Putamen (tissue), 1 donor: ENCODE data around the gene HAO2.
"Not testable (repeated sequence)": the region's sequence is repeated elsewhere in the genome, so short reads cannot be mapped to it uniquely, and the experiment has no call there.

Experiments used
- DNase-seq: peaks from one replicate; pipeline ENCODE4 v3.0.0-alpha.2; 2016; ENCODE audit warnings: low spot score

Gene HAO2

GRCh38 chr1:119345398-119345797 lies 23.2 kb upstream of the HAO2 start:
- no peak for DNase-seq

GRCh38 chr1:119347858-119348257 lies 20.7 kb upstream of the HAO2 start:
- no peak for DNase-seq

- DNase-seq: no peak
These were observed 19.6 kb upstream of the HAO2 start for GRCh38 chr1:119348941-119349340.

DNA sequence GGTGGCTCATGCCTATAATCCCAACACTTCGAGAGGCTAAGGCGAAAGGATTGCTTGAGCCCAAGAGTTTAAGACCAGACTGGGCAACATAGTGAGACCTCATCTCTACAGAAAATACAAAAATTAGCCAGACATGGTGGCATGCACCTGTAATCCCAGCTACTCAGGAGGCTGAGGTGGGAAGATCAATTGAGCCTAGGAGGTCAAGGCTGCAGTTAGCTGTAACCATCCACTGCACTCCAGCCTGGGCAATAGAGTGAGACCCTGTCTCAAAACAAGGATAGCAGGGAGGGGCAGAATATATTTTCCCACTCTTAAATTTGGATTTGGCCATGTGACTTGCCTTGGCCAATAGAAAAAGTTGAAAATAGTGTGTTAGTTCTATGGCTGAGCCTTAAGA lies 17.7 kb upstream of the HAO2 start:
- not testable (repeated sequence) for DNase-seq

GRCh38 chr1:119351997-119352396 lies 16.6 kb upstream of the HAO2 start:
- DNase-seq: no peak

DNA sequence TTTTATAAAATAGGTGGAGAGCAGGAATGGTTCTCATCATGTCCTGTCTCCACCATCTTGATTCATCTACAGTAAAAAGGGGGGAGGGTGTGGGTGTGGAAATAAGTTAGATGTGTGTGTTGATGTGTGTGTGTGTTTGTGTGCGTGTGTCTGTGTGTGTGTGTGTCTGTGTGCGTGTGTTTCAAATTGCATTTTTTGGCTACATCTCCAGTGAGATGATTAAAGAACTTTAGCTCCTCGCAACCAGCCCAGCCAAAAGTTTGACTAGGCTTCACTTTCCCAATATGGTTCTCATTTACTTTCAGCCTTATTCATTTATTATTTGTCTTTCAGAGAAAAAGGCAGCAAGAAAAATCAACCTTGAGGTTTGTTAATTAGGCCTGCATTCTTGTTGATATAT lies 14.7 kb upstream of the HAO2 start:
- no peak for DNase-seq

DNA sequence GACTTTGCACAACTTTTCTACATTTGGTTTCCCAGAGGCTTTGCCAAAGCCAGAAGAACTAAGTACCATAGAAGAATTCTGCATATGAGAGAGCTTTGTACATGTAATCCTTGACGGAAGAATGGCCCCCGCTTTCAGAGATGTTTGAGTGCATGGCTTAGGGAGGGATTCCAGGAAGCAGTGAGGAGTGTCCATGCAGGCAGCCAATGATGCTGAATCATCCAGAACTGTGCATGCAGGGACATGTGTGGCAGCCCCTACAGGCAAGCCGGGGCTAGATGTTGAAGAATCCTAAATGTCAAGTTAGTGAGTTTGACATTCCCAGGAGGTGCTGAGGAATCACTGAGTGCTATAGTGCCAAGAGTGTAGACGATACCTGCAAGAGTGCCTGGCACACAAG lies 9.9 kb upstream of the HAO2 start:
- DNase-seq: no peak

- DNase-seq: no peak
These were observed 8.9 kb upstream of the HAO2 start for GRCh38 chr1:119359730-119360129.

DNA sequence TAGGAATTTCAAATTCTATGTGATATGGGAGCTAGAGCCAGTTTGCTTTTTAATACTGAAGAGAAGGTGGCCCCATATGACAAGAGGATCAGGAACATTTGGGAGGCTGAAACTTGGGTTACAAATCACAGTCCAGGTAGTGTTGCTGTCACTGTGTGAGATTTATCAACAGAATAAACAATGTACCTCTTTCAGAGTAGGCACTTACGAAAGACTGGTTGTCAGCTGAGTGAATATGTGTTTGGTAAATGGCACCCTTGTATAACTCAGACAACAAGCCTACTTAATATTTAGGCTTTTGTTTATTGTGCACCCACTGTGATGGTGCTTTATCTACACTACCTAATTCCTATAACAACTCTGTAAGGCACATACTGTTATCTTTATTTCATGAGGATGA lies 7.4 kb upstream of the HAO2 start:
- no peak for DNase-seq

- no peak for DNase-seq
These were observed 6.8 kb upstream of the HAO2 start for GRCh38 chr1:119361620-119362344.

DNA sequence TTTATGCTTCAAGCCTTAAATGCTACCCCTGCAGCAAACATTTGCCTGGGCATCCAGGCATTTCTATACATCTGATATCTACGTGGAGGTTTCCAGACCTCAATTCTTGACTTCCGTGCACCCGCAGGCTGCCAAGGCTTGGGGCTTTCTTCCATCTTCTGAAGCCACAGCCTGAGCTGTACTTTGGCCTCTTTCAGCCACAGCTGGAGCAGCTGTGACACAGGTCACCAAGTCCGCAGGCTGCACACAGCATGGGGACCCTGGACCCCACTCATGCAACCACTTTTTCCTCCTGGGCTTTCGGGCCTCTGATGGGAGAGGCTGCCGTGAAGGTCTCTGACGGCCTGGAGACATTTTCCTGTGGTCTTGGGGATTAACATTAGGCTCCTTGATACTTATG lies 5.4 kb upstream of the HAO2 start:
- no peak for DNase-seq

- DNase-seq: no peak
These were observed 3.9 kb upstream of the HAO2 start for GRCh38 chr1:119364640-119365039.

DNA sequence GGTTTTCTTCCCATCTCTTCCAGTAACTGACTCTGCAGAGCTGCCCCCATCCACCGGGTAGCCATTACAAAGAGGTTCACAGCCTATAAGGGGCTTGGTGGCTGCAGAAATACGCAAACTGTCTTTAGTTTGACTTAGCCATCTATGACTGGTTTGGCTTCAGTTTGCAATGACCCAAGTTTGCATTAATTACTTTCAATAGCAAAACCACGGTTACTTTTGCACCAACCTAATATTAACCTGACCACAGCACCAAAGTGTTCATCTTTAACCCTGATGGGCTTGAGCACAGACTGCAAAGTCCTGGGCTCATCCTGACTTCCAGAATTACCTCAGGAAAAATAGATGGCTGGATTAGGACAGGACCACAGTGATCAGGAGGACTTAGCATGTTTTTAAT lies 2.2 kb upstream of the HAO2 start:
- DNase-seq: no peak

DNA sequence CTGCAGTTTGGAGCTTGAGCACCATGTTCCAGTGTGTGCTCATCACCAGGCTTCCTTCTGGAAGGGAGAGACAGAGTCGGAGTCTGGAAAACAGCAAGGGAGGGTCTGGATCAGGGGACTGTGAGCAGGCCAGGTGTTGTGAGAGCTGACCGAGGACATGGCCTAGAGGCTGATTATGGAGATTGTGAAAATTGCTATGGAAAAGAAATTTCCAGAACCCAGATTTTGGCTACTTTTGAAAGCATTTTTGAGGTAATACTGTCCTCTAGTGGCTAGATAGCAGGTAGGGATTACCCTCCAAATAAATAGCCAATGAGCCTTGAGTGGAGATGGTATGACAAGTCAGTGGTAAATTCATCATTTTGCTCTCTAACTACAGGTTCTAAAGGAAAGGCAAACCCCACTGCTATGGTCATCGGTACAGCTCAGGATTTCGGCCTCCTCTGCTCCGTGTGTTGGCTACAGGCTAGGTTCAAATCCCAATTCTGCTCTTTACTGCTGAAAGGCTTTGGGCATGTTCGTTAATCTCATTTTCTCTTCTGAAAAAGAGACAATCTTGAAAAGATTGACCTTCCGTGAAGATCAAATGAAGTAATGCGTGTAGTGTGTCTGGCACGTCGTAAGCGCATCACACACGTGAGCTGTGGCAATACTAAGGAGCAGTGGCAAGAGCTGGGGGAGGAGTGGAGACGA lies 1.0 kb upstream of the HAO2 start:
- no peak for DNase-seq

DNA sequence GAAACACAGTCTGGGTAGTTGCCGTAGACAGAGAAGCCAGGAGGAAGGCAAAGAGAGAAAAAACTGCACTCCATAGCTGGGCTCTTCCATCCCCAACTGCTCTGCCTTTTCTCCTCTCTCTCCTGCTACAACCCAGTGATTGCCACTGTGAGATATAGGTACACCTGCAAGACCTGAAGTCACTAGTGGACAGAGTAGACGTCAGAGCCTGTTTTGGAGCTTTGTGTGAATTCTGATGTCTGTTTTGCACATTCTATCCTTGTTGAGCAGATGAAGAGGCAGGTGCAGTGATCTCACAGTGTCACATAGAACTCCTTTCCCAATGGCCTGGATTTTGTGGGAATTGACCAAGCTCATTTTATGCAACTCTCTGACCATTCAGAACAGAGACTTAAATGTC lies 2.2 kb downstream of the HAO2 start:
- no peak for DNase-seq

DNA sequence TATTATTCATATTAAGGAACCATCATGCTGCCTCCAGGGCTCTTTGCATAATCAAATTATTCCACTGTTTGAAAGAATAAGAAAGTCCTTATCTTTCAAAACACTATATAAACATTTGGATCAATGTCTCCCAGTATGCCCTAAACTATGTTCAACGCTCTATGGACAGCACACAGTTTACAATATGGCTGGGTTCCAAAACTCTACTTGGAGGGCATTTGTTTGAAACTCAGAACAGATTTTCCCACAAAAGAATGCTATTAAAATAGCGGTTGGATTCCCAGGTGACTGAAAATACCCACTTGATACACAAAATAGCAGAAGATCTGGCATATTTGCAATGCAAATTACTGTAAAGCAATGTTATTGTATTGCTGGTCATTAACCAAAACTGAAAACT lies 3.2 kb downstream of the HAO2 start:
- no peak for DNase-seq

DNA sequence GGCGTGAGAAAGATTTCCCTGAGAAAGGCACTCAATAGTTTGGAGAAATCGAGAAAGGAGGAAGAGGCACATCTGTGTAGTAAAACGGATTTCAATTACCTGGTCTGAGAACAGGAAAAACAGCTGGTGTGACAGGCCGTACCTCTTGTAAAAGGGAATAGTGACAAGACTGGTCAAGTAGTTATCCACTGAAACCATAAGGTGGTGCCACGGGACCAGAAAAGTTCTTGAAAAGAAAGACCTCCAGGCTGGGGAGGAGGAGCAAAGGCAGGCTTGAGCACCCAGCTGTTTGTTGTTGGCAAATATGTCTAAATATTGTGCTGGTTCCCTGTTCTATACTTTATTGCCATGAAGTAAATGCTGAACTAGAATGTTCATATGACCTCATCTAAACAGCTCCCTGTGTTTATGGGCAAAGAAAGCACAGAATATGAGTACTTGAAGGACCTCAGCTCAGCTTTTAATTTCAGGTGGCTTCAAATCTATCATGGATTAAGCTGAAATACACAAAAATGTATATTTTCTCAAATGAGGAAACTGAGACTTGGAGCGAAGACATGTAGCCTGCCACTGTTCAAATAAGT lies 4.0 kb downstream of the HAO2 start:
- no peak for DNase-seq

- DNase-seq: no peak
These were observed 4.9 kb downstream of the HAO2 start for GRCh38 chr1:119373465-119373864.

DNA sequence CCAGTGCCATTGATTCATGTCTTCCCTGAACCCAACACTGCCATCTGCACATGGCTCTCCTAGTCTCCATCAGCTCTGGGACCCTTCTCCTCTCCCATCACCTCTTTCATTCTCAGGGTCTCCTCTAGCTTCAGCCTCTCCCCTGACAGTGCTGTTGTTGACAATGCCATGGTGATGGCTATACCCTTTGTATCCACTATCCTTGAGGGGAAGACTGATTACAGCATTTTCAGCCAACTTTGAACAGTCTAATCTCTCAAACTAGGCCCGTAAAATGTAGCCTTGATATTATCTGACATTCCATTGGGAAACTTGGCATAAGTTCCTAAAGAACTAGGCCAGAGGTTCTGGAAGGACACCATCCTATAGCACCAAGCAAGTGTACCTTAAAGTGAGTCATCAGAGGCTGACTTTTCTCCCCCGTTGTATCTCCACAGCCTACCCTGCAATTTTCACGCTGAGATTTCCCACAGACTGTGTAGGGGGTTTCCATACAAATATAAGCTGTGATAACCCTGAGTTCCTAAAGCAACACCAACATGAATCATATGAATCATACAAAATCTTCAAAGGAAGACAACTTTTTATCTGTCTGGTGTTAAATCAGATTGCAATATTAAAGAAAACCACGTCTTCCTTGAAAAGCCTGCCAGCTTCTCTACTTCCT lies 5.8 kb downstream of the HAO2 start:
- DNase-seq: no peak

- no peak for DNase-seq
These were observed 6.8 kb downstream of the HAO2 start for GRCh38 chr1:119375366-119375765.

DNA sequence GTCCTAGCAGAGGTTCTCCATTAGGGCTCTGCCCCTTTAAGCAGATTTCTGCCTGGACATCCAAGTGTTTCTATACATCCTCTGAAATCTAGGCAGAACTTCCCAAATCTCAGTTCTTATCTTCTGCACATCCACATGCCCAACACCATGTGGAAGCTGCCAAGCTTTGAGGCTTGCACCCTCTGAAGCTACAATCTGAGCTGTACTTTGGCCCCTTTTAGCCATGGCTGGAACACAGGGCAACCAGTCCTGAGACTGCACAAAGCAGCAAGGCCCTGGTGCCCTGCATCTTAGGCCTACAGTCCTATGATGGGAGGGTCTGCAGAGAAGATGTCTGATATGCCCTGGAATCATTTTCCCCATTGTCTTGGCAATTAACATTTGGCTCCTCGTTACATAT lies 8.0 kb downstream of the HAO2 start:
- no peak for DNase-seq

- not testable (repeated sequence) for DNase-seq
These were observed 9.0 kb downstream of the HAO2 start for GRCh38 chr1:119377594-119377993.

DNA sequence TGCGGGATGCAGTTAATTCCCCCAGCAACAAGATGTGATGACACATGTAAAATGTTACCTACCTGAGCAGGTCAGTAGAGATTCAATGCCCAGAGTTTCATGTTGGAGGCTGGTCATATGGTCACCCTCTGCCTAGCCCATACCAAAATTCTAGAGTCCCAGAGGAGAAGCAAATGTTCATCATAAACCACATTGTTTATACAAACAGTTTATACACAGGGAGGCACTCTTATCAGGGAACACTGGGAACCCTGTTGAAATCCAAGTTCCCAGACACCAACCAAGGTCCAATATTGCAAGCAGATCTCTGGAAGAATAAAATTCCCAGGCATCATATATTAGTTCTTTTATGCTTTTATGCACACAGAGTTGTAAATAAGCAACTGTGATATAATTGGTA lies 10.5 kb downstream of the HAO2 start:
- no peak for DNase-seq
